ENCODE measurements around the gene RERE.

- TF ChIP-seq MAX (IDR thresholded peaks at IDR 0.05; ENCODE audit: insufficient read depth, insufficient read length) (no peak), EZH2 (IDR thresholded peaks at IDR 0.05; ENCODE audit: borderline replicate concordance, low read depth, low read length, severe bottlenecking) (no peak)
These were observed 262.4 kb downstream of the RERE start for GRCh38 chr1:8554956-8555534.
